GM18870 (cell line): ENCODE data around the gene CNTRL.

ENCODE experiments used
- ATAC-seq: cut with Tn5 transposase; IDR thresholded peaks from one replicate; pipeline ENCODE4 v1.9.1; 2021; ENCODE audit warnings: moderate library complexity; ENCODE audit not compliant: unreplicated experiment

CNTRL gene

DNA sequence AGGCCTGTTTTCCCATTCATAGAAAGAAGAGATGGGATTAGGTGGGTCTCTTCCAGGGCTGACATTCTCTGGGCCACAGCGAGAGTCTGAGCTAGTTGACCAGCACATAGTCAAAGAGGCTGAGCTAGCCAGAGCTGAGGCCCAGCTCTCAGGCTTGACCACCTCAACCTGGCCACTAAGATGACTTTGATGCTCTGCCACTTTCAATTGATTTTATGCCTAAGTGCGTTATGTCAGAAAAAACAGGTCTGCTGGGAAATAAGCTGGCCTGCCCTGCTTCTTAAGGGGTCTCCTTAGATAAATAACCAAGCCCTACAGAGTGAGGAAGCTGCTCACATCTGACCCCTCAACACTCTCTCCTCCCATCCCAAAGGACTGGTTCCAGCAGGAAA is 146.9 kb downstream of the CNTRL start:
- ATAC-seq, result no peak

DNA sequence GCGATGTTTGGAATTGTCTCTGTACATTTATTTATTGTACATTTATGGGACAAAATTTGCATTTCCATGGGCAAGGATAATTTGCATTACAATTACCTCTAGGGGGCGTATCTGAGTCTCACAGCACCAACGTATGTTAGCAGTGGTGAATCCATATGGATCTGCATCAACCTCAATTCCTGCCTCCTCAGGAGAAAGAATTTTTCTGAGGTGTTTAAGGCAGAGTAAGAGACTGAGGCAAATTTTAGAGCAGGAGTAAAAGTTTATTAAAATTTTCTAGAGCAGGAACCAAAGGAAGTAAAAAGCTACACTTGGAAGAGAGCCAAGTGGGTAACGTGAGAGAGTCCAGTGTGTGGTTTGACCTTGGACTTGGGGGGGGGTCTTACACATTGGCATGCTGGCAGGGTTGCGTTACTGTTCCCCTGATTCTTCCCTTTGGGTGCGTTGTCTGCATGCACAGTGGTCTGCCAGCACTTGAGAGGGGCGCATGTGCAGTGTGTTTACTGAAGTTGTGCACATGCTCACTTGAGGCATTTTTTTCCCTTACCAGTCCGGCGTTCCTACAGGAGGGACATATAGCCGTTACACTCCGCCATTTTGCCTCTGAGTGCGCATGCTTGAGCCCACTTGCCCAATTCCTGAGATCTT is 147.9 kb downstream of the CNTRL start:
- no peak for ATAC-seq

DNA sequence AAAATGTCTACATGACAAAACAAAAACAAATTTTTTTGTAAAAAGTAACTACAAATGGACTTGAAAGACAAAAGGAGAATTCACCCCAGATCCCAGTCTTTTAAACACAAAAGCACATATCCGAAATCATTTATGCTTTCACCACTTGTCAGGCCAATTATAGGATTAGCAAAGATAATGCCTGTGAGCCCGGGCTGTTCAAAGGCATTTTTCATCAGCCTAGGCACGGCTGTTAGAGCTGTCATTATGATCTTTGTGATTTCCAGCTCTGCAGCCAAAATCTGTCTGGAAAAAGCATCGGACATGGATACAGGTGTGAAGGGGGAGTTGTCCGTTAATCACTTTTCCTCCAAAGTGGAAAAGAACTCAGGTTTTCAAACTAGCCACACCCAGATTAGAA is 150.5 kb downstream of the CNTRL start:
- no peak for ATAC-seq

DNA sequence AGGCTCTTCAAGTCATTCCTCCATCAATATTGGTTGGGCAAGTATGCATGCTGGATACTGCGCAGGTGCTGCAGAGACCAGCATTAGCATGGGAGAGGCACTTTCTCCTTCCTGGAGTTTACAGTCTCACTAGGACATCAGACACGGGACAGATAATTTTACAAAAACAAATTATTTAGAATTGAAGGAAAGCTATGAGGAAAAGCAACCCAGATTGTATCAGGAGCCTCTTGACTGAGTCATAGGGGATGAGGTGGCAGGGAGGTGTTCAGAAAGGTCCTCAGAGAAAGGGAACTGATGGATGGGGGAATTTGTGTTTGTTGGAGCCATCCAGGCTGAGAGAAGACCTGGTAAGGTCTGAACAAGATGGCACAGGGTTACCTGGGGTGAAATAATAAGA is 151.4 kb downstream of the CNTRL start:
- no peak for ATAC-seq
